WTC11 (cell line): ENCODE measurements around the gene CTBP1. TPM values are rescaled to one million over a fixed set of nuclear protein-coding genes. Genes with fewer than 3 reads are reported as not detected.

Source experiments
- ATAC-seq: fragments of 200-7000 bp; cut with Tn5 transposase; 2 replicates; pipeline ENCODE4 v1.10.0; 2021; ENCODE audit warnings: mild to moderate bottlenecking, moderate library complexity
- CTCF ChIA-PET: fragments of 300-600 bp; sonication (Branson Sonifier 250); formaldehyde crosslinking; loops from one replicate; lab custom pipeline; 2021; ENCODE audit warnings: antibody characterized with exemption; lab: Charles Lee
- POLR2A ChIA-PET: fragments of 350-600 bp; sonication (Branson Sonifier 250); formaldehyde crosslinking; loops from one replicate; lab custom pipeline; 2021; ENCODE audit warnings: antibody characterized with exemption; lab: Charles Lee
- DNase-seq: peaks from one replicate; pipeline ENCODE4 v3.0.0; 2021; ENCODE audit warnings: low spot score
- H3K27ac Mint-ChIP-seq: 2 replicates; pipeline ENCODE4 v1.8.0; 2021; ENCODE audit warnings: mixed read lengths
- H3K27me3 Mint-ChIP-seq: 2 replicates; pipeline ENCODE4 v1.8.0; 2021; ENCODE audit warnings: low read depth, mild to moderate bottlenecking, moderate library complexity, mixed read lengths
- H3K36me3 Mint-ChIP-seq: 2 replicates; pipeline ENCODE4 v1.8.0; 2021; ENCODE audit warnings: mixed read lengths
- H3K4me1 Mint-ChIP-seq: 2 replicates; pipeline ENCODE4 v1.8.0; 2022; ENCODE audit warnings: mixed read lengths
- H3K4me3 Mint-ChIP-seq: 2 replicates; pipeline ENCODE4 v1.8.0; 2021; ENCODE audit warnings: mild to moderate bottlenecking, moderate library complexity, mixed read lengths
- H3K9me3 Mint-ChIP-seq: 2 replicates; pipeline ENCODE4 v1.8.0; 2021; ENCODE audit warnings: mixed read lengths
- ESRRA ChIP-seq: sonication (generic); formaldehyde crosslinking; IDR thresholded peaks from 2 replicates; pipeline ENCODE4 v1.8.1; 2022; ENCODE audit warnings: mild to moderate bottlenecking, missing genetic modification reagents, borderline replicate concordance
- GABPB1 ChIP-seq: sonication (generic); formaldehyde crosslinking; IDR thresholded peaks from 2 replicates; pipeline ENCODE4 v1.8.1; 2023; ENCODE audit warnings: mild to moderate bottlenecking, missing genetic modification reagents
- GTF2I ChIP-seq: fragments of 250-450 bp; sonication (Bioruptor Pico); conservative IDR thresholded peaks from 2 replicates; pipeline ENCODE4 v1.4.0; 2021; ENCODE audit warnings: mild to moderate bottlenecking
- HMGA2 ChIP-seq: fragments of 250-450 bp; sonication (Bioruptor Pico); IDR thresholded peaks from 2 replicates; pipeline ENCODE4 v1.4.0; 2021; ENCODE audit warnings: mild to moderate bottlenecking, moderate library complexity
- JUN ChIP-seq: sonication (generic); formaldehyde crosslinking; IDR thresholded peaks from 2 replicates; pipeline ENCODE4 v1.8.0; 2023; ENCODE audit warnings: mild to moderate bottlenecking, missing genetic modification reagents
- MXD4 ChIP-seq: fragments of 250-450 bp; sonication (Bioruptor Pico); IDR thresholded peaks from 2 replicates; pipeline ENCODE4 v1.8.0; 2021; ENCODE audit warnings: mild to moderate bottlenecking, moderate library complexity, borderline replicate concordance
- TCF7 ChIP-seq: sonication (generic); formaldehyde crosslinking; IDR thresholded peaks from 2 replicates; pipeline ENCODE4 v1.8.0; 2022; ENCODE audit warnings: mild to moderate bottlenecking, low read depth, missing genetic modification reagents, moderate library complexity
- ZNF138 ChIP-seq: sonication (generic); formaldehyde crosslinking; conservative IDR thresholded peaks from 2 replicates; pipeline ENCODE4 v1.8.1; 2022; ENCODE audit warnings: mild to moderate bottlenecking, moderate library complexity, missing genetic modification reagents
- ZNF263 ChIP-seq: sonication (generic); formaldehyde crosslinking; IDR thresholded peaks from 2 replicates; pipeline ENCODE4 v1.8.1; 2022; ENCODE audit warnings: low read depth, mild to moderate bottlenecking, moderate library complexity, missing genetic modification reagents
- ZNF317 ChIP-seq: sonication (generic); formaldehyde crosslinking; IDR thresholded peaks from 2 replicates; pipeline ENCODE4 v1.8.1; 2023; ENCODE audit warnings: low read depth, mild to moderate bottlenecking, moderate library complexity, missing genetic modification reagents, borderline replicate concordance
- total RNA-seq: library from RNA; stranded (reverse); gene quantifications from 3 replicates; pipeline ENCODE4 v1.2.3, GENCODE V29; 2021
- TF ChIP-seq, protein P1 (sequence below): sonication (generic); formaldehyde crosslinking; conservative IDR thresholded peaks from 2 replicates; pipeline ENCODE4 v1.8.1; 2023; ENCODE audit warnings: mild to moderate bottlenecking, low read depth, missing genetic modification reagents, moderate library complexity
- TF ChIP-seq, protein P2 (sequence below): sonication (generic); formaldehyde crosslinking; IDR thresholded peaks from 2 replicates; pipeline ENCODE4 v1.8.0; 2022; ENCODE audit warnings: mild to moderate bottlenecking, missing genetic modification reagents
- TF ChIP-seq, protein P3 (sequence below): sonication (generic); formaldehyde crosslinking; IDR thresholded peaks from 2 replicates; pipeline ENCODE4 v1.8.1; 2022; ENCODE audit warnings: low read depth, mild to moderate bottlenecking, moderate library complexity, missing genetic modification reagents, borderline replicate concordance
- TF ChIP-seq, protein P4 (sequence below): fragments of 250-450 bp; sonication (Bioruptor Pico); IDR thresholded peaks from 2 replicates; pipeline ENCODE4 v1.8.0; 2021; ENCODE audit warnings: mild to moderate bottlenecking
- TF ChIP-seq, protein P5 (sequence below): sonication (generic); formaldehyde crosslinking; IDR thresholded peaks from 2 replicates; pipeline ENCODE4 v1.8.0; 2022; ENCODE audit warnings: mild to moderate bottlenecking, missing genetic modification reagents
- TF ChIP-seq, protein P6 (sequence below): sonication (generic); formaldehyde crosslinking; IDR thresholded peaks from 2 replicates; pipeline ENCODE4 v1.8.1; 2023; ENCODE audit warnings: mild to moderate bottlenecking, missing genetic modification reagents, borderline replicate concordance
- TF ChIP-seq, protein P7 (sequence below): sonication (generic); formaldehyde crosslinking; conservative IDR thresholded peaks from 2 replicates; pipeline ENCODE4 v1.8.1; 2022; ENCODE audit warnings: mild to moderate bottlenecking, missing genetic modification reagents
- TF ChIP-seq, protein P8 (sequence below): sonication (generic); formaldehyde crosslinking; IDR thresholded peaks from 2 replicates; pipeline ENCODE4 v1.8.1; 2023; ENCODE audit warnings: mild to moderate bottlenecking, missing genetic modification reagents, moderate library complexity
- TF ChIP-seq, protein P9 (sequence below): fragments of 200-600 bp; IDR thresholded peaks from 2 replicates; pipeline ENCODE4 v1.8.0; 2022; ENCODE audit warnings: antibody characterized with exemption
- TF ChIP-seq, protein P10 (sequence below): sonication (generic); formaldehyde crosslinking; IDR thresholded peaks from 2 replicates; pipeline ENCODE4 v1.8.1; 2022; ENCODE audit warnings: mild to moderate bottlenecking, moderate library complexity, missing genetic modification reagents

CTBP1 gene
- total RNA-seq, 1 experiment from 2014 or later = 143 TPM

DNA sequence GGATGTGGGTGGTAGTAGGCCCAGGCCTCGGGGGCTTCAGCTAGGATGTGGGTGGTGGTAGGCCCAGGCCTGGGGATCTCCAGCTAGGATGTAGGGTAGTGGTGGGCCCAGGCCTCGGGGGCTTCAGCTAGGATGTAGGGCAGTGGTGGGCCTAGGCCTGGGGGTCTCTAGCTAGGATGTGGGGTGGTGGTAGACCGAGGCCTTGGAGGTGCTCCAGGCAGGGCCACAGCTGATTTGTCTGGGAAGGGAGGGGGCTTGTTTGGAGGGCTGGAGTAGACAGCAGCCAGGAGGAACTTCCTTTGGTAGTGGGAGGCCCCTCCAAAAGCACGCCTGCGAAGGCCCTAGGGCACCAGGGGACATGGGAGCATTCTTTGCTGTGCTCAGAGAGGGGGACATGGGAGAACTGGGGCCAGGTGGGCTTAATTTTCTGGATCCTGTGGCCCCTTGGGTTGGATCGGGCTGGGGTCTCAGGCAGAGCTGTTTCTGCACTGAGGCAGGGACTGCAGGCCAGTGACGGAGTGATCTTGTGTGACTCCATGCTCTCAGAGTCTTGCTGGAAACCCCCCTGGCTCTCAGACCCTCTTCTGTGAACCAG, 73.2 kb downstream of the CTBP1 start (continued):
- TF ChIP-seq, protein P1, sequence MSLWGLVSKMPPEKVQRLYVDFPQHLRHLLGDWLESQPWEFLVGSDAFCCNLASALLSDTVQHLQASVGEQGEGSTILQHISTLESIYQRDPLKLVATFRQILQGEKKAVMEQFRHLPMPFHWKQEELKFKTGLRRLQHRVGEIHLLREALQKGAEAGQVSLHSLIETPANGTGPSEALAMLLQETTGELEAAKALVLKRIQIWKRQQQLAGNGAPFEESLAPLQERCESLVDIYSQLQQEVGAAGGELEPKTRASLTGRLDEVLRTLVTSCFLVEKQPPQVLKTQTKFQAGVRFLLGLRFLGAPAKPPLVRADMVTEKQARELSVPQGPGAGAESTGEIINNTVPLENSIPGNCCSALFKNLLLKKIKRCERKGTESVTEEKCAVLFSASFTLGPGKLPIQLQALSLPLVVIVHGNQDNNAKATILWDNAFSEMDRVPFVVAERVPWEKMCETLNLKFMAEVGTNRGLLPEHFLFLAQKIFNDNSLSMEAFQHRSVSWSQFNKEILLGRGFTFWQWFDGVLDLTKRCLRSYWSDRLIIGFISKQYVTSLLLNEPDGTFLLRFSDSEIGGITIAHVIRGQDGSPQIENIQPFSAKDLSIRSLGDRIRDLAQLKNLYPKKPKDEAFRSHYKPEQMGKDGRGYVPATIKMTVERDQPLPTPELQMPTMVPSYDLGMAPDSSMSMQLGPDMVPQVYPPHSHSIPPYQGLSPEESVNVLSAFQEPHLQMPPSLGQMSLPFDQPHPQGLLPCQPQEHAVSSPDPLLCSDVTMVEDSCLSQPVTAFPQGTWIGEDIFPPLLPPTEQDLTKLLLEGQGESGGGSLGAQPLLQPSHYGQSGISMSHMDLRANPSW (CRISPR knock-in tag) = no peak
- TF ChIP-seq TCF7 = no peak
- TF ChIP-seq, protein P2, sequence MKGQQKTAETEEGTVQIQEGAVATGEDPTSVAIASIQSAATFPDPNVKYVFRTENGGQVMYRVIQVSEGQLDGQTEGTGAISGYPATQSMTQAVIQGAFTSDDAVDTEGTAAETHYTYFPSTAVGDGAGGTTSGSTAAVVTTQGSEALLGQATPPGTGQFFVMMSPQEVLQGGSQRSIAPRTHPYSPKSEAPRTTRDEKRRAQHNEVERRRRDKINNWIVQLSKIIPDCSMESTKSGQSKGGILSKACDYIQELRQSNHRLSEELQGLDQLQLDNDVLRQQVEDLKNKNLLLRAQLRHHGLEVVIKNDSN (CRISPR knock-in tag) = no peak
- TF ChIP-seq ZNF263 (CRISPR knock-in tag) = no peak
- TF ChIP-seq, protein P3, sequence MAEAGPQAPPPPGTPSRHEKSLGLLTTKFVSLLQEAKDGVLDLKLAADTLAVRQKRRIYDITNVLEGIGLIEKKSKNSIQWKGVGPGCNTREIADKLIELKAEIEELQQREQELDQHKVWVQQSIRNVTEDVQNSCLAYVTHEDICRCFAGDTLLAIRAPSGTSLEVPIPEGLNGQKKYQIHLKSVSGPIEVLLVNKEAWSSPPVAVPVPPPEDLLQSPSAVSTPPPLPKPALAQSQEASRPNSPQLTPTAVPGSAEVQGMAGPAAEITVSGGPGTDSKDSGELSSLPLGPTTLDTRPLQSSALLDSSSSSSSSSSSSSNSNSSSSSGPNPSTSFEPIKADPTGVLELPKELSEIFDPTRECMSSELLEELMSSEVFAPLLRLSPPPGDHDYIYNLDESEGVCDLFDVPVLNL (CRISPR knock-in tag) = no peak

DNA sequence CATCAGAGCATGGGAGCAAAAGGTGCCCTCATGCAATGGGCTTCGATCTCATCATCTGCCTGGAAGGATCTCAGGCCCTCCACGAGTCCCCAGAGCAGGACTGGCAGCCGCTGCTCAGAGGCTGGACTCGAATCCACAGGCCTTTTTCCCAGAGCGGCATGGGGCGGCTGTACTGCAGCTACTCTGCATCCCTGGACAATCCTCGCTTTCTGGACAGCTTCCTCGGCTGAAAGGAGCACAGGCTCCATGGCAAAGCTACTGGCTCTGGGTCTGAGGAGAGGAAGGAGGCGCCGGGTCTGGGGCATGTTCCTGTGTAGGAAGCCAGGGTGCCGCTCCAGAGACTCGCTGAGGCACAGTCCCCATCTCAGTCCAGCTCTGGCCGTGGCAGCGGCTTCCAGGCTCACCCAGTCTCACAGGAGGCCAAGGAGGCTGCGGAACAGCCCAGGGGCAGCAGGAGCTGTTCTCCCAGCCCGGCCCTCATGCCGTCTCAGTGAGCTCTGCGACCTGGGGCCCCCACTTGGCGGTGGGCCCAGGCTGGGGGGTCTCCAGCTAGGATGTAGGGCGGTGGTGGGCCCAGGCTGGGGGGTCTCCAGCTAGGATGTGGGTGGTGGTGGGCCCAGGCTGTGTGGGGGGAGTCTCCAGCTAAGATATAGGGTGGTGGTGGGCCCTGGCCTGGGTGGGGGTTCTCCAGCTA, 73.8 kb downstream of the CTBP1 start:
- H3K9me3 Mint-ChIP-seq = peaks cover 9% of the 10 kb centered on the region
- DNase-seq (no peak), ATAC-seq (no peak)
- no peaks in the 10 kb centered on the region for H3K4me1 Mint-ChIP-seq
- H3K4me3 Mint-ChIP-seq = no peak overlapping the region
- no peak overlapping the region for H3K27ac Mint-ChIP-seq
- peaks cover 58% of the 10 kb centered on the region for H3K27me3 Mint-ChIP-seq
- ChIA-PET POLR2A (no interaction called here), CTCF (interaction anchor here (0.9 to 1.3 kb wide), 3 partner anchors 8 to 111 kb away, joined by 4 read pairs; no protein-coding TSS in a partner anchor)
- no peaks in the 10 kb centered on the region for H3K36me3 Mint-ChIP-seq
- TF ChIP-seq GABPB1 (CRISPR knock-in tag) (no peak), JUN (CRISPR knock-in tag) (no peak), MXD4 (CRISPR knock-in tag) (no peak), GTF2I (no peak), ZNF317 (no peak), ZNF138 (no peak), HMGA2 (CRISPR knock-in tag) (no peak), ESRRA (CRISPR knock-in tag) (no peak)
- TF ChIP-seq, protein P4, sequence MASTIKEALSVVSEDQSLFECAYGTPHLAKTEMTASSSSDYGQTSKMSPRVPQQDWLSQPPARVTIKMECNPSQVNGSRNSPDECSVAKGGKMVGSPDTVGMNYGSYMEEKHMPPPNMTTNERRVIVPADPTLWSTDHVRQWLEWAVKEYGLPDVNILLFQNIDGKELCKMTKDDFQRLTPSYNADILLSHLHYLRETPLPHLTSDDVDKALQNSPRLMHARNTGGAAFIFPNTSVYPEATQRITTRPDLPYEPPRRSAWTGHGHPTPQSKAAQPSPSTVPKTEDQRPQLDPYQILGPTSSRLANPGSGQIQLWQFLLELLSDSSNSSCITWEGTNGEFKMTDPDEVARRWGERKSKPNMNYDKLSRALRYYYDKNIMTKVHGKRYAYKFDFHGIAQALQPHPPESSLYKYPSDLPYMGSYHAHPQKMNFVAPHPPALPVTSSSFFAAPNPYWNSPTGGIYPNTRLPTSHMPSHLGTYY (CRISPR knock-in tag) = no peak
- TF ChIP-seq, protein P5, sequence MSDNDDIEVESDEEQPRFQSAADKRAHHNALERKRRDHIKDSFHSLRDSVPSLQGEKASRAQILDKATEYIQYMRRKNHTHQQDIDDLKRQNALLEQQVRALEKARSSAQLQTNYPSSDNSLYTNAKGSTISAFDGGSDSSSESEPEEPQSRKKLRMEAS (CRISPR knock-in tag) = no peak
- TF ChIP-seq, protein P6, sequence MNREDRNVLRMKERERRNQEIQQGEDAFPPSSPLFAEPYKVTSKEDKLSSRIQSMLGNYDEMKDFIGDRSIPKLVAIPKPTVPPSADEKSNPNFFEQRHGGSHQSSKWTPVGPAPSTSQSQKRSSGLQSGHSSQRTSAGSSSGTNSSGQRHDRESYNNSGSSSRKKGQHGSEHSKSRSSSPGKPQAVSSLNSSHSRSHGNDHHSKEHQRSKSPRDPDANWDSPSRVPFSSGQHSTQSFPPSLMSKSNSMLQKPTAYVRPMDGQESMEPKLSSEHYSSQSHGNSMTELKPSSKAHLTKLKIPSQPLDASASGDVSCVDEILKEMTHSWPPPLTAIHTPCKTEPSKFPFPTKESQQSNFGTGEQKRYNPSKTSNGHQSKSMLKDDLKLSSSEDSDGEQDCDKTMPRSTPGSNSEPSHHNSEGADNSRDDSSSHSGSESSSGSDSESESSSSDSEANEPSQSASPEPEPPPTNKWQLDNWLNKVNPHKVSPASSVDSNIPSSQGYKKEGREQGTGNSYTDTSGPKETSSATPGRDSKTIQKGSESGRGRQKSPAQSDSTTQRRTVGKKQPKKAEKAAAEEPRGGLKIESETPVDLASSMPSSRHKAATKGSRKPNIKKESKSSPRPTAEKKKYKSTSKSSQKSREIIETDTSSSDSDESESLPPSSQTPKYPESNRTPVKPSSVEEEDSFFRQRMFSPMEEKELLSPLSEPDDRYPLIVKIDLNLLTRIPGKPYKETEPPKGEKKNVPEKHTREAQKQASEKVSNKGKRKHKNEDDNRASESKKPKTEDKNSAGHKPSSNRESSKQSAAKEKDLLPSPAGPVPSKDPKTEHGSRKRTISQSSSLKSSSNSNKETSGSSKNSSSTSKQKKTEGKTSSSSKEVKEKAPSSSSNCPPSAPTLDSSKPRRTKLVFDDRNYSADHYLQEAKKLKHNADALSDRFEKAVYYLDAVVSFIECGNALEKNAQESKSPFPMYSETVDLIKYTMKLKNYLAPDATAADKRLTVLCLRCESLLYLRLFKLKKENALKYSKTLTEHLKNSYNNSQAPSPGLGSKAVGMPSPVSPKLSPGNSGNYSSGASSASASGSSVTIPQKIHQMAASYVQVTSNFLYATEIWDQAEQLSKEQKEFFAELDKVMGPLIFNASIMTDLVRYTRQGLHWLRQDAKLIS (CRISPR knock-in tag) = no peak
- TF ChIP-seq, protein P7, sequence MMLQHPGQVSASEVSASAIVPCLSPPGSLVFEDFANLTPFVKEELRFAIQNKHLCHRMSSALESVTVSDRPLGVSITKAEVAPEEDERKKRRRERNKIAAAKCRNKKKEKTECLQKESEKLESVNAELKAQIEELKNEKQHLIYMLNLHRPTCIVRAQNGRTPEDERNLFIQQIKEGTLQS = no peak
- TF ChIP-seq, protein P8, sequence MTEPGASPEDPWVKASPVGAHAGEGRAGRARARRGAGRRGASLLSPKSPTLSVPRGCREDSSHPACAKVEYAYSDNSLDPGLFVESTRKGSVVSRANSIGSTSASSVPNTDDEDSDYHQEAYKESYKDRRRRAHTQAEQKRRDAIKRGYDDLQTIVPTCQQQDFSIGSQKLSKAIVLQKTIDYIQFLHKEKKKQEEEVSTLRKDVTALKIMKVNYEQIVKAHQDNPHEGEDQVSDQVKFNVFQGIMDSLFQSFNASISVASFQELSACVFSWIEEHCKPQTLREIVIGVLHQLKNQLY (CRISPR knock-in tag) = no peak
- TF ChIP-seq, protein P9, sequence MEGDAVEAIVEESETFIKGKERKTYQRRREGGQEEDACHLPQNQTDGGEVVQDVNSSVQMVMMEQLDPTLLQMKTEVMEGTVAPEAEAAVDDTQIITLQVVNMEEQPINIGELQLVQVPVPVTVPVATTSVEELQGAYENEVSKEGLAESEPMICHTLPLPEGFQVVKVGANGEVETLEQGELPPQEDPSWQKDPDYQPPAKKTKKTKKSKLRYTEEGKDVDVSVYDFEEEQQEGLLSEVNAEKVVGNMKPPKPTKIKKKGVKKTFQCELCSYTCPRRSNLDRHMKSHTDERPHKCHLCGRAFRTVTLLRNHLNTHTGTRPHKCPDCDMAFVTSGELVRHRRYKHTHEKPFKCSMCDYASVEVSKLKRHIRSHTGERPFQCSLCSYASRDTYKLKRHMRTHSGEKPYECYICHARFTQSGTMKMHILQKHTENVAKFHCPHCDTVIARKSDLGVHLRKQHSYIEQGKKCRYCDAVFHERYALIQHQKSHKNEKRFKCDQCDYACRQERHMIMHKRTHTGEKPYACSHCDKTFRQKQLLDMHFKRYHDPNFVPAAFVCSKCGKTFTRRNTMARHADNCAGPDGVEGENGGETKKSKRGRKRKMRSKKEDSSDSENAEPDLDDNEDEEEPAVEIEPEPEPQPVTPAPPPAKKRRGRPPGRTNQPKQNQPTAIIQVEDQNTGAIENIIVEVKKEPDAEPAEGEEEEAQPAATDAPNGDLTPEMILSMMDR = no peak
- TF ChIP-seq, protein P10, sequence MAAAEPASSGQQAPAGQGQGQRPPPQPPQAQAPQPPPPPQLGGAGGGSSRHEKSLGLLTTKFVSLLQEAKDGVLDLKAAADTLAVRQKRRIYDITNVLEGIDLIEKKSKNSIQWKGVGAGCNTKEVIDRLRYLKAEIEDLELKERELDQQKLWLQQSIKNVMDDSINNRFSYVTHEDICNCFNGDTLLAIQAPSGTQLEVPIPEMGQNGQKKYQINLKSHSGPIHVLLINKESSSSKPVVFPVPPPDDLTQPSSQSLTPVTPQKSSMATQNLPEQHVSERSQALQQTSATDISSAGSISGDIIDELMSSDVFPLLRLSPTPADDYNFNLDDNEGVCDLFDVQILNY (CRISPR knock-in tag) = no peak
